Testis (tissue), 3 donors: Measurements from ENCODE around the gene JAKMIP2. TPM values are rescaled to one million over a fixed set of nuclear protein-coding genes. Genes with fewer than 3 reads are reported as not detected.

Experiments
- DNase-seq: peaks from one replicate; pipeline ENCODE4 v3.0.0-alpha.2; 2019
- H3K27ac ChIP-seq, 2 donors: fragments of 200-600 bp; sonication (generic); one replicate each; pipeline ENCODE4 v1.5.1; 2019
- H3K27me3 ChIP-seq: fragments of 200-600 bp; sonication (generic); one replicate; pipeline ENCODE4 v1.5.1; 2019
- H3K36me3 ChIP-seq: fragments of 200-600 bp; sonication (generic); one replicate; pipeline ENCODE4 v1.5.1; 2017; ENCODE audit warnings: low read depth; ENCODE audit errors: missing control alignments
- H3K4me1 ChIP-seq: fragments of 200-600 bp; sonication (generic); one replicate; pipeline ENCODE4 v1.5.1; 2019
- H3K4me3 ChIP-seq, 2 donors: fragments of 200-600 bp; sonication (generic); one replicate each; pipeline ENCODE4 v1.5.1; 2017 to 2019
- H3K9me3 ChIP-seq: fragments of 200-600 bp; sonication (generic); one replicate; pipeline ENCODE4 v1.5.1; 2017
- CTCF ChIP-seq, 3 experiments: fragments of 450-650 bp in 2 of 3; fragments of 200-600 bp in 1 of 3; sonication (generic) in 1 of 3; IDR thresholded peaks; one replicate each; pipeline ENCODE4 v1.5.1; 2016 to 2019; ENCODE audit warnings: antibody characterized with exemption in 3 of 3, mild to moderate bottlenecking in 2 of 3, moderate library complexity in 1 of 3
- POLR2A ChIP-seq: fragments of 450-650 bp; IDR thresholded peaks from one replicate; pipeline ENCODE4 v1.6.1; 2017; ENCODE audit warnings: antibody characterized with exemption, mild to moderate bottlenecking, moderate library complexity
- WGBS, 2 donors: methylation state at CpG; one replicate each; pipeline ENCODE4 v1.1.5; 2018; 5-methylcytosine and 5-hydroxymethylcytosine counted together
- intact Hi-C: fragments of 100-400 bp; cut with DNase I; formaldehyde crosslinking; loops from one replicate; pipeline ENCODE4 v1.15.1; 2023; ENCODE audit warnings: low total_unique reads
- polyA plus RNA-seq: library from polyadenylated mRNA; stranded (reverse); fragments of 350-450 nt; fragmentation: Illumina TruSeq; extraction: RNeasy Lipid Tissue Mini Kit (QIAGEN cat#74804); gene quantifications from one replicate; pipeline ENCODE4 v1.2.3, GENCODE V29; 2014; ENCODE audit warnings: low read depth, low replicate concordance; ENCODE audit not compliant: insufficient read depth
- total RNA-seq, 2 donors: library from RNA; depleted of rRNA; stranded (reverse); fragments of >200 nt; gene quantifications; one replicate each; pipeline ENCODE4 v1.2.3, GENCODE V29; 2016

The JAKMIP2 gene
- total and polyA plus RNA-seq, 3 donors from 2014 or later: 1.7 to 7.7 (median 3.4) TPM

- intact Hi-C loops: no loop called here
- Histone ChIP-seq H3K27me3 (no peaks in the 10 kb centered on the region), H3K27ac (no peak overlapping the region), H3K36me3 (no peaks in the 10 kb centered on the region), H3K4me1 (no peaks in the 10 kb centered on the region), H3K4me3 (no peak overlapping the region), H3K9me3 (no peaks in the 10 kb centered on the region)
- DNase-seq: no peak
- TF ChIP-seq POLR2A (no peak), CTCF (IDR thresholded peaks at IDR 0.05) (no peak)
- 67 to 94% methylated on average over 1 of the region's 1 CpG for WGBS, 2 donors
Measured at GRCh38 chr5:147670815-147671214, 111.7 kb downstream of the JAKMIP2 start.

- intact Hi-C loops: no loop called here
- 50 to 55% methylated on average over 9 of the region's 9 CpGs for WGBS, 2 donors
Measured at GRCh38 chr5:147669169-147669869, 113.2 kb downstream of the JAKMIP2 start.

DNA sequence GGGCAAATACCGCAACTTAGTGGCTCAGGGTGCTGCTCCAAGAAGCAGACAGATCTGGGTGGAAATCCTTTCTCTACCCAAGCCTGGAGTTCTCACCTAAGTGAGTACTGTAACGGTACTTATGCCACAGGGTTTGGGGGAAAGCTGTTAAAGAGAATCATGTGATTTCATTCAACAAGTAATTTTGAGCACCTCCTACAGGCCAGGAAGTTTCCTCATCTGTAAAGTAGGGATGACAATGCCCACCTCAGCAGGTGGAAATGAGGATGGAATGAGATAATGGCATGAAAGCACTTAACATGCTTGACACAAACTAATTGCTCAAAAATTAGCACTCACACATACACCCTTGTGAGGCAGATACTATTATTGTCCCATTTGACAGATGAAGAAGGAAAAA lies 114.1 kb downstream of the JAKMIP2 start:
- Histone ChIP-seq H3K4me3 (no peak overlapping the region), H3K36me3 (no peaks in the 10 kb centered on the region), H3K27ac (no peak overlapping the region), H3K27me3 (no peaks in the 10 kb centered on the region), H3K9me3 (no peaks in the 10 kb centered on the region), H3K4me1 (no peaks in the 10 kb centered on the region)
- intact Hi-C loops: no loop called here
- TF ChIP-seq POLR2A: no peak
- TF ChIP-seq CTCF (IDR thresholded peaks at IDR 0.05): no peak
- no peak for DNase-seq
- 90 to 94% methylated on average over 2 of the region's 2 CpGs for WGBS, 2 donors

More at GRCh38 chr5:147669169-147669869, 113.2 kb downstream of the JAKMIP2 start:
- Histone ChIP-seq H3K9me3 (no peaks in the 10 kb centered on the region), H3K27ac (no peak overlapping the region), H3K36me3 (no peaks in the 10 kb centered on the region), H3K4me1 (no peaks in the 10 kb centered on the region), H3K4me3 (no peak overlapping the region), H3K27me3 (no peaks in the 10 kb centered on the region)
- no peak for DNase-seq
- no peak for TF ChIP-seq CTCF (IDR thresholded peaks at IDR 0.05)
- TF ChIP-seq POLR2A: no peak

GRCh38 chr5:147667363-147667762 lies 115.2 kb downstream of the JAKMIP2 start:
- Histone ChIP-seq H3K4me3 (no peak overlapping the region), H3K27ac (no peak overlapping the region), H3K4me1 (no peaks in the 10 kb centered on the region), H3K36me3 (no peaks in the 10 kb centered on the region), H3K9me3 (no peaks in the 10 kb centered on the region), H3K27me3 (no peaks in the 10 kb centered on the region)
- no peak for DNase-seq
- WGBS, 2 donors: 95 to 97% methylated on average over 1 of the region's 1 CpG
- no peak for TF ChIP-seq POLR2A
- intact Hi-C loops: no loop called here

GRCh38 chr5:147666419-147666818 lies 116.1 kb downstream of the JAKMIP2 start:
- TF ChIP-seq CTCF (IDR thresholded peaks at IDR 0.05): no peak
- no peak for TF ChIP-seq POLR2A
- DNase-seq: no peak
- 90 to 92% methylated on average over 6 of the region's 6 CpGs for WGBS, 2 donors
- Histone ChIP-seq H3K36me3 (no peaks in the 10 kb centered on the region), H3K27me3 (no peaks in the 10 kb centered on the region), H3K9me3 (no peaks in the 10 kb centered on the region), H3K27ac (no peak overlapping the region), H3K4me1 (no peaks in the 10 kb centered on the region), H3K4me3 (no peak overlapping the region)
- intact Hi-C loops: no loop called here
